GM23338 (cell line): ENCODE results near the gene AGPAT3. TPM values are rescaled to one million over a fixed set of nuclear protein-coding genes. Genes with fewer than 3 reads are reported as not detected.

ENCODE experiments used
- ATAC-seq: fragments of 200-7000 bp; cut with Tn5 transposase; 3 replicates; pipeline ENCODE4 v1.9.1; 2020
- DNase-seq: peaks from one replicate; pipeline ENCODE4 v3.0.0-alpha.2; 2015; ENCODE audit warnings: low spot score
- H2AFZ ChIP-seq: fragments of 200-600 bp; sonication (generic); 2 replicates; pipeline ENCODE4 v1.8.0; 2016; ENCODE audit warnings: antibody characterized with exemption, mild to moderate bottlenecking, moderate library complexity
- H3F3A ChIP-seq: fragments of 200-600 bp; sonication (generic); replicated peaks from 2 replicates; pipeline ENCODE4 v1.8.0; 2017; ENCODE audit warnings: antibody characterized with exemption, mixed run types, low read depth
- H3K27ac ChIP-seq: fragments of 200-600 bp; sonication (generic); 2 replicates; pipeline ENCODE4 v1.6.1; 2016; ENCODE audit warnings: low read depth
- H3K27me3 ChIP-seq: fragments of 200-600 bp; sonication (generic); 2 replicates; pipeline ENCODE4 v1.8.0; 2016; ENCODE audit warnings: mild to moderate bottlenecking, mixed run types, moderate library complexity; ENCODE audit not compliant: insufficient read depth
- H3K36me3 ChIP-seq: fragments of 200-600 bp; sonication (generic); 2 replicates; pipeline ENCODE4 v1.8.0; 2016; ENCODE audit warnings: mild to moderate bottlenecking; ENCODE audit not compliant: insufficient read depth
- H3K4me1 ChIP-seq: fragments of 200-600 bp; sonication (generic); 2 replicates; pipeline ENCODE4 v1.8.0; 2016; ENCODE audit warnings: mild to moderate bottlenecking, moderate library complexity; ENCODE audit not compliant: insufficient read depth
- H3K4me2 ChIP-seq: fragments of 200-600 bp; sonication (generic); 2 replicates; pipeline ENCODE4 v1.7.1; 2017; ENCODE audit warnings: mixed run types
- H3K4me3 ChIP-seq: fragments of 200-600 bp; sonication (generic); 2 replicates; pipeline ENCODE4 v1.6.1; 2016; ENCODE audit warnings: mixed run types
- H3K79me2 ChIP-seq: fragments of 200-600 bp; sonication (generic); replicated peaks from 2 replicates; pipeline ENCODE4 v1.8.0; 2017; ENCODE audit warnings: mild to moderate bottlenecking; ENCODE audit not compliant: insufficient read depth
- H3K9me2 ChIP-seq: fragments of 200-600 bp; sonication (generic); 2 replicates; pipeline ENCODE4 v1.8.0; 2017; ENCODE audit not compliant: insufficient read depth
- H4K20me1 ChIP-seq: fragments of 200-600 bp; sonication (generic); replicated peaks from 2 replicates; pipeline ENCODE4 v1.8.0; 2017; ENCODE audit warnings: mild to moderate bottlenecking; ENCODE audit not compliant: insufficient read depth
- H3K27ac Mint-ChIP-seq: 2 replicates; pipeline ENCODE4 v1.8.0; 2020; ENCODE audit warnings: inconsistent platforms, mild to moderate bottlenecking, moderate library complexity, mixed read lengths
- H3K27me3 Mint-ChIP-seq: 3 replicates; pipeline ENCODE4 v1.8.0; 2022; ENCODE audit warnings: low read depth, mild to moderate bottlenecking, moderate library complexity, mixed read lengths, inconsistent platforms; ENCODE audit not compliant: insufficient read depth, poor library complexity
- H3K36me3 Mint-ChIP-seq: 3 replicates; pipeline ENCODE4 v1.8.0; 2021; ENCODE audit warnings: low read depth, mild to moderate bottlenecking, inconsistent platforms, moderate library complexity, mixed read lengths
- H3K4me1 Mint-ChIP-seq: 3 replicates; pipeline ENCODE4 v1.8.0; 2020; ENCODE audit warnings: mild to moderate bottlenecking, inconsistent platforms, mixed read lengths
- H3K4me3 Mint-ChIP-seq: 3 replicates; pipeline ENCODE4 v1.8.0; 2021; ENCODE audit warnings: moderate library complexity, mild to moderate bottlenecking, inconsistent platforms, mixed read lengths
- H3K9me3 Mint-ChIP-seq: 3 replicates; pipeline ENCODE4 v1.8.0; 2020; ENCODE audit warnings: moderate library complexity, mild to moderate bottlenecking, inconsistent platforms, mixed read lengths
- CREB1 ChIP-seq: fragments of 250-450 bp; sonication (Bioruptor Pico); IDR thresholded peaks from 2 replicates; pipeline ENCODE4 v1.5.0; 2020; ENCODE audit warnings: low read depth, mild to moderate bottlenecking, moderate library complexity
- NANOG ChIP-seq: IDR thresholded peaks from 2 replicates; pipeline ENCODE4 v1.6.1; 2016; ENCODE audit warnings: antibody characterized with exemption, borderline replicate concordance
- STAT1 ChIP-seq: IDR thresholded peaks from one replicate; pipeline ENCODE4 v1.6.1; 2016; ENCODE audit warnings: antibody characterized with exemption; ENCODE audit not compliant: unreplicated experiment
- polyA plus RNA-seq: library from polyadenylated mRNA; unstranded; fragments of >200 nt; fragmentation: Nextera tagmentation; extraction: Ambion mirVana; gene quantifications from 2 replicates; pipeline ENCODE4 v1.2.1, GENCODE V29; 2016
- total RNA-seq: library from RNA; depleted of rRNA; stranded (reverse); fragments of >200 nt; shearing (Covaris generic); gene quantifications from 2 replicates; pipeline ENCODE4 v1.2.3, GENCODE V29; 2014
- TF ChIP-seq, protein P1 (sequence below), 2 experiments: fragments of 200-600 bp in 1 of 2; sonication (generic) in 1 of 2; conservative IDR thresholded peaks; 2 replicates each; pipeline versions ENCODE4 v1.5.1 to v1.6.1; 2016 to 2017; ENCODE audit warnings: antibody characterized with exemption in 2 of 2, low read depth in 2 of 2, mild to moderate bottlenecking in 2 of 2, moderate library complexity in 1 of 2

AGPAT3 gene
- total and polyA plus RNA-seq, 2 experiments from 2014 or later = 2.1 to 6.1 TPM

DNA sequence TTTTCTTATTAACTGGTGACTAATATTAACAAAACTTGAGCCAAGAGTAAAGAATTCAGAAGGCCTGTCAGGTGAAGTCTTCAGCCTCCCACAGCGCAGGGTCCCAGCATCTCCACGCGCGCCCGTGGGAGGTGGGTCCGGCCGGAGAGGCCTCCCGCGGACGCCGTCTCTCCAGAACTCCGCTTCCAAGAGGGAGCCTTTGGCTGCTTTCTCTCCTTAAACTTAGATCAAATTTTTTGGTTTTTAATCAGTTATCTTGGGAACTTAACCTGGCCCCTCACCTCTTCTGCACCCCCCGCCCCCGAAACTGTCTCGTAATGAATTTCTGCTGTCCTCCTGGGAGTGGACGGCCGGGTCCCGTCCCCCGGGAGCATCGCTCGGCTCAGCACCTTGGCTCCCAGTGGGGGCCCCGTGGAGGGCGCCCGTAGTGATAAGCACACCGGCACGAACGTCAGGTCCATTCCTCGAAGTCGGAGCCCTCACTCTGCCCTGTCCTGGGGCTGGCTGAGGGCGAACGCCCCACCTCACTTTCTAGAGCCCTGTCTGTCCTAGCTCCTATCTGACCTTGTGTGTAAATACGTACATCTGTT is 117.6 kb downstream of the AGPAT3 start:
- Mint-ChIP-seq H3K4me1 (peaks cover 30% of the 10 kb centered on the region), H3K9me3 (no peaks in the 10 kb centered on the region), H3K27me3 (peaks cover 12% of the 10 kb centered on the region), H3K4me3 (no peak overlapping the region), H3K36me3 (no peaks in the 10 kb centered on the region), H3K27ac (no peak overlapping the region)
- Histone ChIP-seq H3K27ac (no peak overlapping the region), H3K27me3 (no peaks in the 10 kb centered on the region), H3F3A (peaks cover 10% of the 10 kb centered on the region; the same call in 1 of the 2 replicates), H3K9me2 (no peaks in the 10 kb centered on the region), H3K4me1 (no peaks in the 10 kb centered on the region; the same call in 1 of the 2 replicates), H3K36me3 (no peaks in the 10 kb centered on the region), H3K79me2 (no peaks in the 10 kb centered on the region), H2AFZ (no peak overlapping the region), H4K20me1 (no peaks in the 10 kb centered on the region), H3K4me2 (no peak overlapping the region), H3K4me3 (no peak overlapping the region)
- ATAC-seq (no peak), DNase-seq (no peak)
- TF ChIP-seq STAT1 = no peak
- no peak for TF ChIP-seq NANOG
- TF ChIP-seq, protein P1, sequence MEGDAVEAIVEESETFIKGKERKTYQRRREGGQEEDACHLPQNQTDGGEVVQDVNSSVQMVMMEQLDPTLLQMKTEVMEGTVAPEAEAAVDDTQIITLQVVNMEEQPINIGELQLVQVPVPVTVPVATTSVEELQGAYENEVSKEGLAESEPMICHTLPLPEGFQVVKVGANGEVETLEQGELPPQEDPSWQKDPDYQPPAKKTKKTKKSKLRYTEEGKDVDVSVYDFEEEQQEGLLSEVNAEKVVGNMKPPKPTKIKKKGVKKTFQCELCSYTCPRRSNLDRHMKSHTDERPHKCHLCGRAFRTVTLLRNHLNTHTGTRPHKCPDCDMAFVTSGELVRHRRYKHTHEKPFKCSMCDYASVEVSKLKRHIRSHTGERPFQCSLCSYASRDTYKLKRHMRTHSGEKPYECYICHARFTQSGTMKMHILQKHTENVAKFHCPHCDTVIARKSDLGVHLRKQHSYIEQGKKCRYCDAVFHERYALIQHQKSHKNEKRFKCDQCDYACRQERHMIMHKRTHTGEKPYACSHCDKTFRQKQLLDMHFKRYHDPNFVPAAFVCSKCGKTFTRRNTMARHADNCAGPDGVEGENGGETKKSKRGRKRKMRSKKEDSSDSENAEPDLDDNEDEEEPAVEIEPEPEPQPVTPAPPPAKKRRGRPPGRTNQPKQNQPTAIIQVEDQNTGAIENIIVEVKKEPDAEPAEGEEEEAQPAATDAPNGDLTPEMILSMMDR (conservative IDR thresholded peaks at IDR 0.05; ENCODE audit: low read depth in 2 of 2) = no peak

- no peaks in the 10 kb centered on the region for H3K79me2 ChIP-seq
- H3K9me2 ChIP-seq = no peaks in the 10 kb centered on the region
- H3F3A ChIP-seq = peaks cover 10% of the 10 kb centered on the region; the same call in 1 of the 2 replicates
- ATAC-seq = no peak
- Mint-ChIP-seq H3K4me1 (peaks cover 30% of the 10 kb centered on the region), H3K27ac (no peak overlapping the region), H3K4me3 (no peak overlapping the region), H3K9me3 (no peaks in the 10 kb centered on the region), H3K36me3 (no peaks in the 10 kb centered on the region), H3K27me3 (peaks cover 12% of the 10 kb centered on the region)
- H3K36me3 ChIP-seq = no peaks in the 10 kb centered on the region
- H3K4me3 ChIP-seq = no peak overlapping the region
- TF ChIP-seq, protein P1 (conservative IDR thresholded peaks at IDR 0.05; ENCODE audit: low read depth in 2 of 2) = peak in 1 of 2 experiments; percentile 4; a peak in 1 of 4 replicates
- no peak for TF ChIP-seq CREB1 (CRISPR knock-in tag)
- no peak overlapping the region for H3K4me2 ChIP-seq
- no peak for DNase-seq
- no peak overlapping the region for H2AFZ ChIP-seq
- H3K4me1 ChIP-seq = no peaks in the 10 kb centered on the region; the same call in 1 of the 2 replicates
- H3K27ac ChIP-seq = no peak overlapping the region
- no peaks in the 10 kb centered on the region for H4K20me1 ChIP-seq
- H3K27me3 ChIP-seq = no peaks in the 10 kb centered on the region
Measured at GRCh38 chr21:43983390-43983789, 118.4 kb downstream of the AGPAT3 start.
